Activated naive CD4-positive, alpha-beta T cell (primary cell): Measurements from ENCODE around the gene PDCD10.

Experiments used
- DNase-seq, 4 experiments: peaks; one replicate each; lab custom pipeline; 2025; lab: John Stamatoyannopoulos, UW

Gene PDCD10

DNA sequence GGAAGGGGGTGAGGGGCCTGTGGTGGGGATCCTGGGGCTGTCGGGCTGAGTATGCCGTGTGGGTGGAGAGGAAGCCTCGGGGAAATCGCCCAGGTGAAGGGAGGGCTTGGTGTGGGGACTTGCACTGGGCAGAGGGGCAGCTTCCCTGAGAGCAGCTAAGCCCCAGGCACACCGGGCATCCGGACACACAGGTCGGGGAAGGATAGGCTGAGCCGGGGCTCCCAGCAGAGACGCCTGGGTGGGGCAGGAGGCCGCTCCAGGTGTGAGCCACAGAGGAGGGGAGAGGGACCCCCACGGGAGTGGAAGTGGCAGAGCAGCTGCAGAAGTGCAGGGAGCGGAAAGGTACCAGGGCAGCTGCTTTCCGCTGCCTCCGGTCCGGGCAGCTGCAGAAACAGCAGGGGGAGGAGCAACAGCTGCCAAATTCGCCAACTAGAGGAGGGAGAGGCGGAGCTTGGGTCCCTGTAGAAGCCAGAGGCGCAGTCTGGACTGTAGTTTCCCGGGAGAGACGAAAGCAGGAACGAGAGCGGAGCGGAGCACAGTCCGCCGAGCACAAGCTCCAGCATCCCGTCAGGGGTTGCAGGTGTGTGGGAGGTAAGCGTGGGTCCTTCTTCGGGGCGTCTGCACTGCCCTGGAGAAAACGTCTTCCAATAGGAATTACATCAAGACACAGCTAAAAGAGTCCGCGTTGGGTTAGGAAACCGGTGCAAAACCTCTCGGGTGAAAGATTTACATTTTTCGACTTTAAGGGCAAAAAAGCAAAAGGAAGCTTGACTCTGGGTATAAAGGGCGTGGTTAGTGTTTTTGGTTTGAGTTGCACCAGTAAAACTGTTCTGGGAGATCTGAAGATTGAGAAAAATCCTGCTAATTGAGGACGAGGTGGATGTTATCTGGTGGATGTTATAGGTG lies 794 bp upstream of the PDCD10 start, which contains the start of gene SERPINI1:
Gene SERPINI1, plus strand, starts transcription at position 489 of the 906 bp plus-strand sequence. CDS start 53,408 bp downstream, outside the sequence.
- DNase-seq, result peak; percentile 50 to 63 (median 56)

DNA sequence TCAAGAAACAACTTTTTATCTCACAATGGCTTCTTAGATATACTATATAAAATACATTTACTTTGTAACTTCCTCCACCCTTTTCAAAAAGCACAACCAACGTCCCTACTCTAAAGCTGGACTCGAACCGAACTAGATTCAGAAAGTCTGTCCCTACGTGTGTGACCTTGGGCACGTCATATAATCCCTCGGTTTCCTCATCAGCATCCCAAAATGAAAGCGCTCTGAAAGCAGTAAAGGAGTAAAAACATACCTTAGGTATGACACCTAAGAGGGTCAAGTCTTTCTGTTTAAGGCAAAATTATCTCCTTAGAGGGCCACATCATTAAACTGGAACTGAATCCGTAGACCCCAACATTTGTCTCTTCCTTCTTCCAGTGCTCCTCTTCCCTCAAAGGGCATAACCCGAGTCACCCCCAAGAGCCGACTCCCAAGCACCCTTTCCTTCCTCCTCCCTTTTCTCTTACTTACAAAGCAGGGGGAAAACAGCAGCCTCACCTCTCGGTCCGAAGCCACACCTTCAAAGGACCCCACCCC lies 663 bp downstream of the PDCD10 start:
- DNase-seq, result no peak

DNA sequence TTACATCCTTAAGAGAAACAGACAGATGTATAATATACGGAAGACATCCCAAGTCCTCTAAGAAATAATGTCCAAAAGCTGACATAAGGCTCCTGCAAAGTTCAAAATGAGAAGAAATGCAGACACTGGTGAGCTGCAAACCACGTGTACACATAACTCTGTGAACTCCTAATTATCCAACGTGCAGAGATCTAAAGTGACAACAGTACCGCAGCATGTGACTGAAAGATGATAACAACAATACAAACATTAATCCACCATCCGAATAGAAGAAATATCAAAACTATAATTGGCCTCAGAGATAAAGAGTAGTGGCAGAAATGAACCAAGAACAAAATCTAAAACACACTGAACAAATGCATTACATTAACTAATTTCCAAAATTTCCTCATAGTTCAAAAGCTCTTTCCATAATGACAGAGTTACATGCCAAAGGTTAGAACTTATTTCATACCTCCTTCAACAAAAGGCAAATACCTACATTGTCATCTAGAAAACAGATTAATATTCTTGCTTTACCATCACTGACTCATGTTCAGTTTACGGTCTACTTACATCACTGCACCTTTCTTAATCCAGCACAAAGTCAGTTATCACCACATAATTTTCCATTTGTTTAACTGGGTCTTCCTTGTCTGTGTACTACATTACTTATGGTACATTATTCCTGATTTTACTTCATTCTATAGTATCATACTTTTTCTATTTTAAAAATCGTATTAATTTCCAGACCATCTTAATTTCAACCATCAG lies 2.2 kb downstream of the PDCD10 start:
- no peak for DNase-seq

DNA sequence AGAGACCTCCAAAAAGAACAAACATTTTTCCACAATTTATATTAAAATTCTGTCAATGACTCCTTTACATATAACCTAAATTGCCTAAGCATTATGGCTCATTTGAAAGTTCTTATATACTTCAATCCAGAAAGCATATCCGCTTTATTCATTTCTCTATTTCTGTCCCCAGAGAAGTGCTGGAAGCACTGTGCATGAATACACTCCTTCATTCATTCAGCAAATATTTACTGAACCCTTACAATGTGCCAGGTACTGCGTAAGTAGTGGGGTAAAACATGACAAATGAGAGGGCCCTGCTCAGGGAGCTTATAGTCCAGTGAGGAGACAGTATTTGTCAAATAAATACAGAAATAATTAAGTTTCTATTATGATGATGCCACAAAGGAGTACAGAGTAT lies 3.3 kb downstream of the PDCD10 start:
- no peak for DNase-seq

DNA sequence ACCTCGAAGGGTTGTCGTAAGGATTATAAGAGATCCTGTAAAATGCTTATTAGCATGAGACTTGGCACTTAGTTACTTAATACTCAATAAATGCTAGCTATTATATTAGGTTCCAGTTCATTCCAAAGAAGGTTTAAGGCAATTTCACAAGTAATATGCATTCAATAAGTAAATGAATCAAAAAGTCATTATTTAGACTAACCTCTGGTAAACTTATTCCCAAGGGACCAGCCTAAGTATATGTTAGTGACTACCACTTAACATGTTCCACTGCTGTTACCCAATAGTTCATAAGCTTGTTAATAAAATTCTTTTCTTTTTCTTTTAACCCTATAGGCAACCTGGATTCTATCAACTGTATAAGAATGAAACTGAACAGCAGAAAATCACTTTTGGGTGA lies 5.1 kb downstream of the PDCD10 start:
- DNase-seq, result no peak

DNA sequence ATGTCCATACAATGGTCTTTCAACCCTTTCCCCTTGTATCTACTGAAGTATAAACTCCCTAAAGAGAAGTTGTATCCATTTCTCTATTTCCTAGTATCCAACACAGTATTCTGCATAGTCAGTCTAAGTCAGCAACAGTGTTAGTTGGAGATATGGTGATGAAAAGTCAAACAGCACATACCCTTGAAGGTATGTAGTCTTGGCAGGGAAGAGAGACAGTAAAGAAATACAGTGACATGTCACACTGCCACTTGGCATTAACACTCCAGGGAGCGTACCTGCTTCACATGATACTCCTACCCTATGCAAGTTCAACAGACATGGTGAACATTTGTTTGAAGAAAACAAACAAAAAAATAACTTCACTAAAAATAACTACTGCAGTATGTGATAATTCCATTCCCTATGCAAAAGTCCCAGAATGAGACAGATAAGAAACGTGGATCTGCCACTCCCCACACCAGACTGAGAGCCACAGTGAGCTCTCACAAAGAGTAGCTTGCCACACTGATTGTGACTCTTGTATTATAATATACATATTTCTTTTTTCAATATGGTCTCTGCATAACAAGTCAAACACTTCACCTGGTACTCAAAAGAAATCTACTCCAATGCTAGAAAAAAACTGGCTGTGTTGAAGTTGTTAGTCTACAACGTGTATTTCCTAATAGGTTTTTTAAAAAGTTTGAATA lies 5.9 kb downstream of the PDCD10 start:
- DNase-seq, result no peak

DNA sequence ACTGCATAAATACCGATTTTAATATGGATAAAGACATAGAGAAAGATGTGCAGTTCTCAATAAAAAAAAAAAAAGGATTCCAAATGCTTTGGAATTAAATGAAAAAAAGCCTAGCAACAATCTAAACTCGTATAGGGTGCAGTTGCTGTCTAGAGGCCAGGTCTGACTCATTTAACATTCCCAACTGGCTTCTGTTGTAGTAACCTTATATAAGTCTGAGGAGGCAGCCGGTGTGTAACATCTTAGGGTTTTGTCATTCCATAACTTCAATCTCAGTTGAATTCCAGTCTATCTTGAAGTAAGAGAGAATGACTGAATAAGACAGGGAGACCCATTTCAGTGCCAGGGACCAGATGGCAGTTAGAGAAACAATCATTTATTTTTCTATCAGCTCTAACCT lies 6.5 kb downstream of the PDCD10 start:
- no peak for DNase-seq

DNA sequence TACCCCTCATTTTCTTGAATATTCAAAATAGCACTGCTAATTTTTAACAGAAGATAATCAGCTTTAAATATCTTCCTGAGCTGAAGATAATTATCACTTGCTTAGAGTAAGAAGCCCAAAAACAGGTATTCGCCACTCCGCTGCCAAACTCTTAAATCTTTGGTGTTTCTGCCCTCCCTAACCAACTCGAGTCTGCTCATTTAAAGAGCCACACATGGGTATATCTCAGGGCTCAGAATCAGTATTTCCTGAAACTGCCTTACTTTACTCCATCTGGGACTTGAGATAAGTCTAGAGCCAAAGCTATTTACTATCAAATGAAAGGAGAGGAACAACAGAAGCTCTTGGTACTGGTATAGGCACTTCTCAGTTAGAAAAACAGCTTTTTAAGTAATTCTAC lies 10.8 kb downstream of the PDCD10 start:
- no peak for DNase-seq

DNA sequence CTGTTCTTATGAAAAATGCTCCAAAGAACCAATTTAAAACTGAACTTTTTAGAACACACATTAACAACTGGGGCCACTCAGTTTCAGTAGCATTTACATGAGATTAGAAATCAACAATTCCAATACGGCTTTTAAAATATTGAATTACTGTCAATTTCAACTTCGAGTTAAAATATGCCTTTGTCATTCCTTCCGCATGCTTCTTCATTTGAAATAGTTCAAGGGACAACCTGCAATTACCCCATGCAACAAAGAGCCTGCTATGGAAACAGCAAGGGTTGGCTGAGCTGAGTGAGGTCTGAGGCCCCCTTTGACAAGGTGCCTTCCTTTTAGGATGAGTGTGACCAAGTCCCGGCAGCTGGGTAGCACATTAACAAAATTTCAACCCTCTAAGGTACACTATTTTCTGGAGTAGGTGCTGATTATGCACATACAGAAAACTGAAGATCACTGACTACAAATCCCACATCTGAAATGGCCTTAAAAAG lies 11.6 kb downstream of the PDCD10 start:
- no peak for DNase-seq

DNA sequence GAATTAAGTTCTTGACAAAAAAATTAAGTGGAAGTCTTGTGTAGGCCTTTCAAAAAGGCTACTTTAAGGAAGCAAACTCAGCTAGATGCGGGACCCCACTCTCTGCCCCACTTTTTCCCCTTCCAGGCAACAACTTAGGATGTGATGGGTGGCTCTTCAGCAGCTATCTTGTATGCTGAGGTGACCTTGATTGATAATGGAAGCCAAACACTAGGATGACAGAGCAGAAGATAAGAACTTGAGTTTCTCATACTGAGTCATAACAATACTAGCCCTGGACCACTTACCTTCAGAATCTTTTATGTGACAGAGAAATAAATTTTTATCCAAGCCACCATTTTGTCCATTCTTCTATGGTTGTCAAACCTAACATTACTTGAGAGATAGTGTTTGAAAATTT lies 16.1 kb downstream of the PDCD10 start:
- no peak for DNase-seq

DNA sequence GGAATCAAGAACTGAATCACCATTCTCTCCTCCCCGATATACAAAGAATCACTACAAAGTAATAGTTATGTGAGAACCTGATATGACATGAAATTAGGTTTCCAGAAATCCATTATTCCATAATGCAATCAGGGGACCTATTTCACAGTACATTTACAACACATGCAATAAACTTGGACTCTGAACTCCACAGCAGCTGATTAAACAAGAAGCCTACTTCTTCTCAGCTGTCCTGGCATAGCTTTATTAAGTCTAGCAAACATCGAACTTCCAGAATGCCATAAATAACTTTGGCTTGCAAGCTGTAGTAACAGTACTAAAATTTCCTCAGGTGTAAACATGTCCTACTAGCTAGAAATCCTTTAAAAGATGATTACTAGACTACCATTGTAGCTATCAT lies 17.8 kb downstream of the PDCD10 start:
- DNase-seq, result no peak

DNA sequence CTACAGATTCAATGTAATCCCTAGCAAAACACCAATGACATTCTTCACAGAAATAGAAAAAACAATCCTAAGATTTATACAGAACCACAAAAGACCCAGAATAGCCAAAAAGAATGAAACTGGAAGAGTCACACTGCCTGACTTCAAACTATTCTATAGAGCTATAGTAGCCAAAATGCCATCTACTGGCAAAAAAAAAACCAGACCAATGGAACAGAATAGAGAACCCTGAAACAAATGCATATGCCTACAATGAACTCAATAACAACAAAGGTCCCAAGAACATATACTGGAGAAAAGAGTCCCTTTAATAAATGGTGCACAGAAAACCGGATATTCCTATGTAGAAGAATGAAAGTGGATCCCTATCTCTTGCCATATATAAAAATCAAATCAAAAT lies 19.8 kb downstream of the PDCD10 start:
- DNase-seq, result no peak

DNA sequence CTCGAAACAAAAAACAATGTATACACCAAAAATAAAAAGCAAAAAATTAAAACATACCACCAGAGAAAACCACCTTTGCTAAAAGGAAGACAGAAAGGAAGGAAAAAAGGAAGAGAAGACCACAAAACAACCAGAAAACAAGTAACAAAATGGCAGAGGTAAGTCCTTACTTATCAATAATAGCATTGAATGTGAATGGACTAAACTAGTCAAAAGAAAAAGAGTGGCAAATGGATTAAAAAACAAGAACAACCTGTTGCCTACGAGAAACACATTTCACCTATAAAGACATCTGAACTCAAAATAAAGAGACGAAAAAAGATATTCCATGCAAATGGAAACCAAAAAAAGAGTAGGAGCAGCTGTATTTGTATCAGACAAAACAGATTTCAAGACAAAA lies 22.2 kb downstream of the PDCD10 start:
- DNase-seq, result no peak

DNA sequence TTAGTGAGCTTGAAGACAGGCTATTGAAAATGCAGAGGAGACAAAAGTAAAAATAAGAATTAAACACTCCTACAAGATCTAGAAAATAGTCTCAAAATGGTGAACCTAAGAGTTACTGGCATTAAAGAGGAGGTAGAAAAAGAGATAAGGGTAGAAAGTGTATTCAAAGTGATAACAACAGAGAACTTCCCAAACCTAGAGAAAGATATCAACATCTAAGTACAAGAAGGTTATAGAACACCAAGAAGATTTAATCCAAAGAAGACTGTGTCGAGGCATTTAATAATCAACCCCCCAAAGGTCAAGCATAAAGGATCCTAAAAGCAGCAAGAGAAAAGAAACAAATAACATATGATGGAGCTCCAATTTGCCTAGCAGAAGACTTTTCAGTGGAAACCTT lies 23.3 kb downstream of the PDCD10 start:
- no peak for DNase-seq

DNA sequence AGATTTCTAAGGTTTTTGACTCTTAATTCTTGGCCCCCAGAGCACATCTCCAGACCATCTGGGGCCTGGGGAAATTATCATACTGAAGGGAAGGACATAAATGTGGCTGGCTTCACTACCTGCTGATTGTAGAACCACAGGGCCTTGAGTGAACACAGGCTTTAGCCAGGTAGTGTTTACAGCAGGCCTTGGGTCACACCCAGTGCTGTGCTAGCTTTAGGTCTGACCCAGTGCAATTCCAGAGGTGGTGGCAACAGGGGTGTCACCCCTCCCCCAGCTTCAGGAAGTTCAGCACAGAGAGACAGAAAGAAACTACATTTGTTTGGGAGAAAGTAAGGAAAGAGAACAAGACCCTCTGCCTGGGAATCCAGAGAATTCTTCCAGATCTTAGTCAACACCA lies 24.1 kb downstream of the PDCD10 start:
- no peak for DNase-seq

DNA sequence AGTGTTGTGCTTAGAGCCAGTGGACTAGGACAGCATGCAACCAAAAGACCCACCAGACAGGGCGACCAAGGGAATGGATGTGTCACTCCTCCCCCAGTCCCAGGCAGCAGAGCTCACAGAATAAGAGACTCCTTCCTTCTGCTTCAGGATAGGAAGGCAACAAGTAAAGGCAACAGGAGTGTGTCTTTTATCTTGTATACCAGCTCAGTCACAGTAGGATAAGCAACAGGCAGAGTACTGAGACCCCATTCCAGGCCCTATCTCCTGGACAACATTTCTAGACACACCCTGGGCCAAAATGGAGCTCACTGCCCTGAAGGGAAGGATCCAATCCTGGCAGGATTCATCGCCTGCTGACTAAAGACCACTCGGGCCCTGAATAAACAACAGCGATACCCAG lies 25.0 kb downstream of the PDCD10 start:
- DNase-seq, result no peak

DNA sequence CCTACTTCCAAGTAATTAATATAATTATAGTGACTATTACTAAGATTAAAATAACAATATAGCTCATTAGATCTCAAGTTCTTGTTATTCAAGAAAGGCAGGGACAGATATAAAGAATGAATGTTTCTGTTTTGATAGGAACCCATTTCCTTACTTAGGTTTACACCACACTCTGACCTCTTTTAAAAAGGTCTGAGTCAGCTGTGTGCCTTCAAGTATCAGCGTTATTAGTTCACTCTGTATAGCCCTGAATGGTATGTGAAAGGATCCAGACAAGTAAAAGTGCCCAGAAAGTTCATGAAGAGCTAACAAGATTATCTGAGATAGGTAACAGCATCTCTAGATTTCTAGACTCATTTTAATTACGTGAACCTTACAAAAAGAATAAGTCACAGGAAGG lies 28.9 kb downstream of the PDCD10 start:
- no peak for DNase-seq

DNA sequence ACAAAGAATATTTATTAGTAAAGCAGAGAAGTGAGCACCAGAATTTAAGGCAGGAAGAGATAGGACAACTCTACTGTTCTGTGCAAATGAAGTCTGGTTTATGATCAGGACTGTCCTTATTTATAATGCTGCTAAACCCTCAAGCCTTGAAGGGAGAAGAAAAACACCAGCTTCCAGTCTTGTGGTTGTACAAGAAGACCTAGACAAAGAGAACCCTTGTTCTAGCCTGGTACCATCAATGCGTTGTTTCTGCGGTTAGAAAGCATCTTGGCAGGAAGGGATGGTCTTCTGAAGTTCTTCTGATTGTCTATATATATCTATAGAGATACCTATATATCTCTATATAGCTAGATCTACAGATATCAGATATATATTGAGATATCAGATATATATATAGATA lies 33.8 kb downstream of the PDCD10 start:
- no peak for DNase-seq

DNA sequence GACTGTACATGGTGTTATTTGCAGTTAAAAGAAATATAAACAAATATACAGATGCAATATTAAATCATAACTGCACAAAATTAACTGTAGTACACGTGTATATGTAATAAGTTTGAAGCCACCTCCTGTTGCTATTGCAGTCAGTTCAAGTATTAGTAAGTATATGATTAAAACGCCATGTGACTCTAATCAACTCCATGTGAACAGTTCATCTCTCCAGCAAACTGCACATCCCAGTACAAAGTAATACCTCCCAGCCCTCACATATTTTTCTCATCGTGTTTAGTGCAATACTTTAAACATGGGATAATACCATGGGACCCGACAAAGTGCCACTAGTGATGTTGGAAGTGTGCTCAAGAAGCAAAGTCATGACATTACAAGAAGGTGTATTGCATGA lies 34.6 kb downstream of the PDCD10 start:
- DNase-seq, result no peak

DNA sequence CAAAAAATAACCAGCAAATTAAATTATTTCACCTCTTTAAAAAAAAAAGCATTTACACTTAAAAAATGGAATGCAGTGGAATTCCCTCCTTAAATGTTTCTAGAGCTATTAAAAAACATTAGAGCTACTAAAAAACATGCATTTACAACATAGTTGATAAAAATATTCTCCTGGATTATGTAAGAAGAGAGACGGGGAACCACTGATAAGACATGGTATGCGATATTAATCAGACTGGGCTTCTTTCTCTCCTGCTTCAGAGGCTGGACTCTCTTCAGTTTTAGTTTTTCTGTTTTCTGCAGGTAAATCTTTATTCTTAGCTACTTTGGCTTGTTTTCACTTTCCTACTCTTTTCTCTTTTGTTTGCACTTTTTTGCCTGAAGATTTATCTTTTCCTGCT lies 40.6 kb downstream of the PDCD10 start:
- no peak for DNase-seq

DNA sequence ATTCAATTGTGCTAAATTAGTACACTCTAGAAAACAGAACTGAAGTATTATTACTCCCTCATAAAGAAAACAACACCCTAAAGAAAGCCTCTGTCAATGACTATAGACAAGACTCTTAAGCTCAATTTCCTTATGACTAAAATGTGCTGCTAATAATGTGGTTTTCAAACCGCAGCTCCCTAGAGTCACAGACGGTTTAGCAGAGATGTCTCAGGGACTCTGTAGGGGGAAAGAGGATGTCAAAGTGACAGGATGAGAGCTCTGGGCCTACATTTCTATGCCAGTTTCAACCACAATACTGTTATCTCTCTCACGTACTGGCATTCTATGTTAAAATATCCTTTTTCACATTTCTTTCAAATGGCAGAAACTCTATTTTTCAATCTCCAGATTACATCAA lies 43.3 kb downstream of the PDCD10 start:
- DNase-seq, result no peak

DNA sequence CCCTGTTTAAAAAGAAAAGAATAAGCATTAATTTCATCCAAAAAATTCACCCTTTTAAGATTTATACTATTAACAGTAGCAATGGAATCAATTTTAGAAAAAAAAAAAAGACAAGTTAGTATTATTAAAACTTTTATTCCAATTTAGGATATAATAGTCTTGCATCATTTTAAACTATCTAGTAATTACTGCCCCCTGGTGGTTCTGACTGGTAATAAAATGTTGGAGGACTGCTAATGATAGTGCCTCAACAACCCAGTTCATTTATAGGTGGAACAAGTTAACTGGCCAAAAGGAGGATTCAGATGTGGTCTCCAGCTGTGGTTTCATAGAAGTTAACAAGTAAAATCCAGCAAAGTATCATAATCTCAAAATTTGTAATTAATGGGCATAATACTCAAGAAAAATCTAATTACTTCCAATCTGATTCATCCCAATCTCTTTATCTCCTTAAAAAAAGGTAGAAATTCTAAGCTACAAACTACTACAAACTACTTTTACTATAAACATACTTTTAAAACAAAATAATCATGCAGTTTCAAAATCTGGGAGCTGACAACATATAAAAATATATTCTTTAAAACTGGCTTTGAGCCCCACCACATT lies 50.2 kb downstream of the PDCD10 start:
- no peak for DNase-seq
